ENCODE results near the gene PSMB10.

The PSMB10 gene

DNA sequence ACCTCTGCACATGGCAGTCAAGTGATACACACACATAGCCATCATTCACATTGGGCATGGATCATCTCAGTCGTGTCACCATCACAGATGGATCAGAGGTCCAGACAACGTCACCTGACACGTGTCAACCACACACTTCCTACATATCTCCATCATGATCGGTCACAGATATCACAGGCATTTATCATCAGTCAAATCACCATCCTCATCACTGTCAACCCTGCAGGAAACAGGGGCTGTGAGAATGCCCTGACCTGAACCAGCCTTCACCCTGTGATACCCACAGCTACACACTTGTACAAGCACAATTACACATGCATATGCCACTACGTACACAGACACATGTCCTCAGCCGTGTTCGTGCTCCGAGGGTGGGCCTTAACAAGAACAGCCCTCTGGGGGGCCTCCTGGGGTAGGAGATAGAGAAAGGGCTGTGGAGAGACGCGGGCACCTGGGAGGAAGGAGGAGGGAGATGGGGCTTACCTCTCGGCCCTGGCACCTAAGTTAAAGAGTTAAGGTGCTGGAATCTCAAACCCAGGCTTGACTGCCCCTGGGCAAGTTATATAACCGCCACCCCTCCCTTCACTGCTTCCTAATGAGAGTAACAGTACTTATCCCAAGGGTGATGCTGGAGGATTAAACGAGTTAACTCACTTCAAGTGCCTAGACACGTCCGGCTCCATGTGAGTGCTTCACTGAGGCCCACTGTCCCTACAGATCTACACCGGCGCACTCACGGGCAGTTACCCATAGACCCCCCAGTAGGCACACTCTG, 30.7 kb upstream of the PSMB10 start:
- H3K4me3 ChIP-seq (ENCODE audit: low read depth, low read length): peak overlapping the region; percentile 88
- TF ChIP-seq, protein P1, sequence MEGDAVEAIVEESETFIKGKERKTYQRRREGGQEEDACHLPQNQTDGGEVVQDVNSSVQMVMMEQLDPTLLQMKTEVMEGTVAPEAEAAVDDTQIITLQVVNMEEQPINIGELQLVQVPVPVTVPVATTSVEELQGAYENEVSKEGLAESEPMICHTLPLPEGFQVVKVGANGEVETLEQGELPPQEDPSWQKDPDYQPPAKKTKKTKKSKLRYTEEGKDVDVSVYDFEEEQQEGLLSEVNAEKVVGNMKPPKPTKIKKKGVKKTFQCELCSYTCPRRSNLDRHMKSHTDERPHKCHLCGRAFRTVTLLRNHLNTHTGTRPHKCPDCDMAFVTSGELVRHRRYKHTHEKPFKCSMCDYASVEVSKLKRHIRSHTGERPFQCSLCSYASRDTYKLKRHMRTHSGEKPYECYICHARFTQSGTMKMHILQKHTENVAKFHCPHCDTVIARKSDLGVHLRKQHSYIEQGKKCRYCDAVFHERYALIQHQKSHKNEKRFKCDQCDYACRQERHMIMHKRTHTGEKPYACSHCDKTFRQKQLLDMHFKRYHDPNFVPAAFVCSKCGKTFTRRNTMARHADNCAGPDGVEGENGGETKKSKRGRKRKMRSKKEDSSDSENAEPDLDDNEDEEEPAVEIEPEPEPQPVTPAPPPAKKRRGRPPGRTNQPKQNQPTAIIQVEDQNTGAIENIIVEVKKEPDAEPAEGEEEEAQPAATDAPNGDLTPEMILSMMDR (IDR thresholded peaks at IDR 0.05; ENCODE audit: borderline replicate concordance, insufficient read depth, low read depth, low read length): 0 out of 2 replicates have a peak, but pooled peaks have one; percentile 17

DNA sequence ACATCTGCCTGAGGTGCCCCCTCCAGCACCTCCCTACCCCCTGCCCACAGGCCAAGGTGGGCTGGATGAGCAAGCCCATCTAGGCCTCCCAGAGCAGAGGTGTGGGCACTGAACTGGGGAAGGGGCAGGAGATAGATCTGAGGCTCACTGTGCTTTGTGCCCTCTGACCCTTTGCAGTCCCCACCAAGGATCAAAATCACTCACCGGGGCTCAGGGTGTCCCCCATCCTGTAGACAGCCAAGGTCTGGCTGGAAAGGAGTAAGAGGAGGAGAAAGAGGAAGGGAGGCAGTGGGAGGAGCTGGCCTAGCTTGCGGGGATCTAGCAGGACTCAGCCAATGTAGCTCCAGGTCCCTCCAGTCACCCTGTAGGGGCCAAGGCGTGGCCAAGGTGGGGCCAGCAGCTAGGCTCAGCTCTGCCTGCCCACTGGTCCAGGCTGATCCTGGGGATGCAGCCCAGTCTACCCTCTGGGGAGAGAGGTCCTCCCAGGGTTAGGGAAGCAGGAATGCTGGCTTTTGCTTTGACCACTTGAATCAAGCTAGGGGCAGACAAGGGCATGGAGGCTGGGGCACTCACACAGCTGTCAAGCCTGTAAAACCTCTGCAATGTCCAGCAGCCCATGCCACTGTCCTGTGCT, 30.0 kb upstream of the PSMB10 start:
- TF ChIP-seq, protein P1 (IDR thresholded peaks at IDR 0.05; ENCODE audit: borderline replicate concordance, insufficient read depth, low read depth, low read length): no peak

GRCh38 chr16:67965668-67966548, 29.3 kb upstream of the PSMB10 start:
- H3K4me3 ChIP-seq (ENCODE audit: low read depth, low read length): no peak overlapping the region

More for the DNA sequence above, 30.0 kb upstream of the PSMB10 start:
- peak overlapping the region; percentile 88 for H3K4me3 ChIP-seq (ENCODE audit: low read depth, low read length)

DNA sequence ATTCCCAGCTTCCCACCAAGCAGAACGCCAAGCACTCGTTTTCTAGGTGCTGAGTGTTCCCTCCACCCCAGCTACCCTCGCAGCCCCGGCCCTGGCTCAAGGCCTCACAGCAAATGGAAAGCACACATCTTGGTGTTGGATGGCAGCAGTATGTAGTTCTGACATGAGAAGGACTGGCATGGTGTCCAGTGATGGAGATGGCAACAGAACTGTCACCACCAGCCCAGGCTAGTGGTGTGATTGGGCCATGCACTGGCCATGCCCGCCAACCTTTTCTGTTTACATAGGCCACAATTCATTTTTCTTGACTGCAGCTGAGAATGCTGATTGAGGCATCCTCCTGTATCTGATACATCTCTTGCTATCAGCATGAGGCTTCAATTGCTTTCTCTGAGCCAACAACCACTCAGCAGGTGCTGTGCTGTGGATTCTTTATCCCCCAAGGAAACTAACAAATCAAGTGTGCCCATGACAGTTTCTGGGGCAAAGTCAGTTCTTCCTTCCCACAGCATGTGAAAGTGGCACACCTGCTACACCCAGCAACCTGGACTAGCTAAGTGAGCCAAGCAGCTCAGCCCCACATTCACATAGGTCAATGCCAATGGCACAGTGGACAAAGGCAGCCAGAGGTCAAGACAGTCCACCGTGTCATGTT, 28.0 kb upstream of the PSMB10 start:
- no peak overlapping the region for H3K4me3 ChIP-seq (ENCODE audit: low read depth, low read length)
- TF ChIP-seq, protein P1 (IDR thresholded peaks at IDR 0.05; ENCODE audit: borderline replicate concordance, insufficient read depth, low read depth, low read length): no peak

More at GRCh38 chr16:67965668-67966548, 29.3 kb upstream of the PSMB10 start:
- TF ChIP-seq, protein P1 (IDR thresholded peaks at IDR 0.05; ENCODE audit: borderline replicate concordance, insufficient read depth, low read depth, low read length): no peak

GRCh38 chr16:67963662-67964321, 27.1 kb upstream of the PSMB10 start:
- TF ChIP-seq, protein P1 (IDR thresholded peaks at IDR 0.05; ENCODE audit: borderline replicate concordance, insufficient read depth, low read depth, low read length): no peak
- H3K4me3 ChIP-seq (ENCODE audit: low read depth, low read length): no peak overlapping the region

GRCh38 chr16:67963292-67963661, 26.6 kb upstream of the PSMB10 start:
- TF ChIP-seq, protein P1 (IDR thresholded peaks at IDR 0.05; ENCODE audit: borderline replicate concordance, insufficient read depth, low read depth, low read length): no peak
- no peak overlapping the region for H3K4me3 ChIP-seq (ENCODE audit: low read depth, low read length)

Data from GM12875 (cell line).